Measurements from ENCODE around the gene KCNK7. TPM values are rescaled to one million over a fixed set of nuclear protein-coding genes. Genes with fewer than 3 reads are reported as not detected.

Gene KCNK7
- polyA plus RNA-seq, 1 experiment = 0.07 TPM

- ChIA-PET CTCF (interaction anchor here (0.7 to 3.4 kb wide), 7 partner anchors 10 to 34 kb away, joined by 3 to 25 read pairs (median 3); partner anchors contain the start of genes FAM89B, SCYL1 and ZNRD2), POLR2A (no interaction called here)
- no peak for DNase-seq (ENCODE audit: low read depth)
- H3K27me3 ChIP-seq (ENCODE audit: control insufficient read depth, insufficient read depth, low read length) = no peaks in the 10 kb centered on the region
- H3K36me3 ChIP-seq (ENCODE audit: control insufficient read depth, insufficient read depth, low read length) = peaks cover 47% of the 10 kb centered on the region
- no peak overlapping the region for H3K4me3 ChIP-seq (ENCODE audit: low read depth, low read length)
- TF ChIP-seq CTCF (IDR thresholded peaks at IDR 0.05; ENCODE audit: insufficient read depth, low read depth, low read length) = peak; percentile 53
Measured at GRCh38 chr11:65551572-65552387, 43.8 kb downstream of the KCNK7 start.

DNA sequence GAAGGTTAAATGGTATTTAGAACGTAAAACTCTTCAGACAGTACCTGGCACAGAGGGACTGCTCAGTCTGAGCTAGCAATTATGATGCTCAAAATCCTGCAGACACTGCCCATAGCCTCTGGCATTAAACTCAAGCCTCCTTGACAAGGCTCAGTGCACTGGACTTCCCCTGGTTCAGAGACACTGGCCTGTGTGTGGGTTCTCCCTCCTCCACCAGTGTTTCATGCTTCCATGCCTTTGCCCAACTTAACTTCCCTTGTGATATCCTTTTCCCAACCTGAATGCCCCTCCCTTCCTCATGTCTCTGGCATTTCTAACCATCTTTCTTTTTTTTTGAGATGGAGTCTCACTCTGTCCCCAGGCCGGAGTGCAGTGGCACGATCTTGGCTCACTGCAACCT is 46.5 kb downstream of the KCNK7 start:
- no peak overlapping the region for H3K4me3 ChIP-seq (ENCODE audit: low read depth, low read length)
- no peak for DNase-seq (ENCODE audit: low read depth)
- ChIA-PET CTCF (interaction anchor here (1.3 kb wide), 1 partner anchor 44 kb away, joined by 3 read pairs; no protein-coding TSS in a partner anchor), POLR2A (no interaction called here)
- H3K27me3 ChIP-seq (ENCODE audit: control insufficient read depth, insufficient read depth, low read length) = no peaks in the 10 kb centered on the region
- TF ChIP-seq CTCF (IDR thresholded peaks at IDR 0.05; ENCODE audit: insufficient read depth, low read depth, low read length) = no peak
- H3K36me3 ChIP-seq (ENCODE audit: control insufficient read depth, insufficient read depth, low read length) = peaks cover 64% of the 10 kb centered on the region

- TF ChIP-seq CTCF (IDR thresholded peaks at IDR 0.05; ENCODE audit: insufficient read depth, low read depth, low read length) = no peak
- POLR2A ChIA-PET = no interaction called here
- H3K27me3 ChIP-seq (ENCODE audit: control insufficient read depth, insufficient read depth, low read length) = no peaks in the 10 kb centered on the region
- CTCF ChIA-PET = interaction anchor here (0.6 to 1.3 kb wide), 2 partner anchors 28 to 45 kb away, joined by 3 read pairs; no protein-coding TSS in a partner anchor
- H3K36me3 ChIP-seq (ENCODE audit: control insufficient read depth, insufficient read depth, low read length) = peaks cover 65% of the 10 kb centered on the region
- no peak for DNase-seq (ENCODE audit: low read depth)
- H3K4me3 ChIP-seq (ENCODE audit: low read depth, low read length) = no peak overlapping the region
Measured at GRCh38 chr11:65548395-65548794, 47.2 kb downstream of the KCNK7 start.

- H3K36me3 ChIP-seq (ENCODE audit: control insufficient read depth, insufficient read depth, low read length) = peaks cover 65% of the 10 kb centered on the region
- H3K4me3 ChIP-seq (ENCODE audit: low read depth, low read length) = no peak overlapping the region
- H3K27me3 ChIP-seq (ENCODE audit: control insufficient read depth, insufficient read depth, low read length) = no peaks in the 10 kb centered on the region
- TF ChIP-seq CTCF (IDR thresholded peaks at IDR 0.05; ENCODE audit: insufficient read depth, low read depth, low read length) = no peak
- ChIA-PET POLR2A (no interaction called here), CTCF (interaction anchor here (1.3 kb wide), 1 partner anchor 46 kb away, joined by 3 read pairs; no protein-coding TSS in a partner anchor)
- no peak for DNase-seq (ENCODE audit: low read depth)
Measured at GRCh38 chr11:65547446-65548125, 48.0 kb downstream of the KCNK7 start.
